Activated T-cell treated with anti-CD3 and anti-CD28 coated beads for 48 hours (primary cell): Measurements from ENCODE around the gene RCHY1.
"Not testable (repeated sequence)": the region's sequence is repeated elsewhere in the genome, so short reads cannot be mapped to it uniquely, and the experiment has no call there.

ENCODE experiments used
- DNase-seq: peaks from one replicate; pipeline ENCODE4 v3.0.0-alpha.2; 2020; ENCODE audit warnings: low read depth

The RCHY1 gene

DNA sequence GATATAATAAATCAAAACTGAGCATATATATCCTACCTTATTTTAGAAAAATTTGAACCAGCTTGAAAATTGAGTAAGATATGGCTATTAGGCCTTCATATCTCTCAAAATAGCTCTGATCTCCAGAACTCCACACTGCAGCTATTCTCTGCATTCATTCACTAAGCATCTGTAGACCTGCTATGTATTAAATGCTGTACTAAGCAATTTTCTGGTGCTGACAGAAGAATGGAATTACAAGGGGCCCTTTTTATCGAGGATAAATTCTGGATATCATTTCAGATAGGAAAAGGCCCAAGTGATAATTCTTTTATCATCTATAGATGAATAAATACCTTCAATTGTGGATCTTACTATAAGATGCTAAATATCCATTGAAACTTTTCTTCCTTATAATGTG is 1.9 kb upstream of the RCHY1 start:
- DNase-seq, result no peak

DNA sequence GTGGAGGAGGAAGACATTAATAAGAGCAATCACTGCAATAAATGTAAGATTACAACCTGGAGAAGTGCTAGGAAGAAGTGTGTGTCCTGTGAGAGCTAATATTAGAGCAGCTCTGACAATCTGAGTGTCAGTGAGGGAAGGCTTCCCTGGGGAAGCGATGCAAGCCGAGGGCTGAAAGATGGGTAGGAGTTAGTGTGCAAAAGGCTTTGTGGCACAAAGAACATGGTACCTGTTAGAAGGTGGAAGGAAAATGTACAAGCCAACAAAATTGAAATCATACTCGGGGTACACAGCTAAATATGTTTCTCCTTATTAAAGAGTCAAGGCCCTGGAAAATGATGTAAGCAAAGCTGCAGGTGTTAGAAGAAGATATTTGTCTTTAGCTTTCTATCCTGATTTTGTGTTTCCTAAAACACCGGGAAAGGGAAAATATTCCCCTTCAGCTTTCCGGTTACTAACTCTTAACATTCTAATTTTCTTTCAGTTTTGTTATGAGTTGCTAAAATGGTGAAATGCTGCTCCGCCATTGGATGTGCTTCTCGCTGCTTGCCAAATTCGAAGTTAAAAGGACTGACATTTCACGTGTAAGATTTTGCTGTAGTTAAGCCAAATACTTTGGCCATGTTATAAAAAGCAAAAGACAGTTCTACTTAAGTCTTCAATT is 878 bp upstream of the RCHY1 start:
- DNase-seq, result no peak

DNA sequence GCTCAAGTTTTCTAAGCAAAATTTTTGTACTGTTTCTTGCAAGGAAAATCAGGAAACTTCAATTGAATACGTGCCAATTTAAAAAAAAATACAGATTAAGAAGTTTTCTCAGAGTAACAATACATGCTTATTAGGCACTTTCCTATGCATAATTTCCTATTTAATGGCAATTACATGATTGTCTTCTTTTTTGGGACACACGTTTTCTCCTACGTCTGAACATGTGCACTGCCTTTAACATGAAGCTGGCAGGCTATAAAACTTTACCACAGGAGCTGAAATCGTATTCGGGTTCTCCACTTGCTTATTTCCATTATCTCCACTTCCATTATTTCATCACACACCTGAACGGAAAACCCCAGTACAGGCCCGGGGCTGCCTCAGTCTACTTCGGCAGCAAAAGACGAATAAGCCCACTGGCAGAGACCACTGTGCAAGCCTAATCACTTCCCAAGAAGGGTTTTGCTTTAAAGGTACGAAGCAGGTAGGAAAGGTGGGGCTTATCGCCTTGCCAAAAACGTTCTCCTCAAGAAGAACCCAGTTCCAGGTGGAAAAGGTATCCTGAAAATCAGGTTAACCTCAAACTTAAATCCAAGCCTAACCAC is 575 bp downstream of the RCHY1 start:
- DNase-seq, result no peak

- DNase-seq, result no peak
Observed at GRCh38 chr4:75512386-75513211, 1.6 kb downstream of the RCHY1 start.

DNA sequence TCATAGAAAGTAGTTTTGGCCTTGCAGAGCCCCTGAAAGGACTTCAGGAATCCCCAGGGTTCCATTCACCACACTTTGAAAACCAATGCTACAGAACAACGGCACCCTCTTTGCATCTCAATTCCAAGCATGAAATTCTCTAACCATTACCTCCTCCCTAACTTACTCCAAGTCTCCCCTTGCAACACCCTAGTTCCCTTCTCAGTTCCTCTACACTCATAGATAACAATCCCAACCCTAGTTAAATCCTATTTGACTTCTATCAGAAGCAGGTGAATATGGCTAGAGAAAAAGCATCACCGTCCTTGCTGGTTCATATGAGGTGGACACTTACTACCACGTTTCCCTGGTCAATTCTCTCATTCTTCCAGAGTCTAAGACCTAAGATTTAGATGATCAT is 2.4 kb downstream of the RCHY1 start:
- DNase-seq, result no peak

DNA sequence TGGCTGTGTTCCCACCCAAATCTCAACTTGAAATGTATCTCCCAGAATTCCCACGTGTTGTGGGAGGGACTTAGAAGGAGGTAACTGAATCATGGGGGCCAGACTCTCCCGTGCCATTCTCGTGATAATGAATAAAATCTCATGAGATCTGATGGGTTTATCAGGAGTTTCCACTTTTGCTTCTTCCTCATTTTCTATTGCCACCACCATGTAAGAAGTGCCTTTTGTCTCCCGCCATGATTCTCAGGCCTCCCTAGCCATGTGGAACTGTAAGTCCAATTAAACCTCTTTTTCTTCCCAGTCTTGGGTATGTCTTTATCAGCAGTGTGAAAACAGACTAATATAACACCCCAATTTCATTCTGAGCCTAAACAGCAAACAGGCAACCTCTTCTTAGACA is 4.6 kb downstream of the RCHY1 start:
- not testable (repeated sequence) for DNase-seq

GRCh38 chr4:75505630-75506029 is 8.6 kb downstream of the RCHY1 start:
- DNase-seq, result no peak

GRCh38 chr4:75502671-75503070 is 11.5 kb downstream of the RCHY1 start:
- DNase-seq, result no peak

GRCh38 chr4:75499900-75500299 is 14.3 kb downstream of the RCHY1 start:
- no peak for DNase-seq

DNA sequence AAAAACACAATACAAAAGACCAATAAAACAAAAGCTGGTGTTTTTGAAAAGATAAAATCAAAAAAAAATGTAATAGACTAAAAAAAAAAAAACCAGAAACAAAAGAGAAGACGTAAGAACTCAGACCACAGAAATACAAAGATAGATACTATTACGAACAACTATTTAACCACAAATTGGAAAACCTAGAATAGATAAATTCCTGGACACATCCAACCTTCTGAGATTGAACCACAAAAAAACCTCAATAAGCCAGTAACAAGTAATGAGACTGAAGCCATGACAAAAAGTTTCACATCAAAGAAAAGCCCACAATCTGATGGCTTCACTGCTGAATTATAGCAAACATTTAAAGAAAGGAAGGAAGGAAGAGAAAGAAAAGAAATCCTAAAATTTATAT is 16.2 kb downstream of the RCHY1 start:
- no peak for DNase-seq

DNA sequence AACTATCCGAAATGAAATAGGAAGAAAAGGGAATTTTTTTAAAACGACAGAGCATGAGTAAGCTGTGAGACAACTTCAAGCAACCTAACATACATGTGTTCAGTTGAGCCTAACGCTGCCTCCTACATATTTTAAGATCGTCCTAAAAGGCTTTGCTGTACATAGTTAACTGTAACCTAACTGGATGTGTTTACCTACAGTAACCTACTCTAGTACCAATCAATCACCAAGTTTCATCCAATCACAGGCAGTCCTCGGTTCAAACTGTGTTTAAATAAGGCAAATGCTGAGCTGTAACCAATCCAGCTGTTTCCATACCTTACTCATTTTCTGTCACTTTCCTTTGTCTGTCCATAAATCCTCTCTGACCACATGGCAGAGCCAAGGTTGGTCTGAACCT is 17.1 kb downstream of the RCHY1 start:
- no peak for DNase-seq

GRCh38 chr4:75496406-75496805 is 17.8 kb downstream of the RCHY1 start:
- no peak for DNase-seq

DNA sequence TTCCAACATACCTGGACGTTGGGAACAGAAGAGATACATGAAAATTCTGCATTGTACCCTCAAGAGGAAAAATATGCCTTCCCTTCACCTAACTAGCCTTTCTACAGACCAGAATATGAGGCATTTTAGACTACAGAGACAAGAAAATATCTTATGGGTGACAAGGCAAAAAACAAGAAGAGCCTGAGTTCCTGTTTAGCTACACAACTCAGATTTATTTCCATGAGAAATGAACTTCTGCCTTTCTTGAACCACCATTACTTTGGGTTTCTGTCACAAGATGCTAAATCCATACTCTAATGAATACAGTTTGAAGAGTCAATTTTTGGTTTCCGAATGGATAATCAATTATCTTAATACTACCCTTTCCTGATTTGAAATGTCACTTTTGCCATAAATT is 18.7 kb downstream of the RCHY1 start:
- no peak for DNase-seq

GRCh38 chr4:75494563-75494962 is 19.6 kb downstream of the RCHY1 start:
- DNase-seq, result no peak

GRCh38 chr4:75490155-75490554 is 24.0 kb downstream of the RCHY1 start:
- no peak for DNase-seq

GRCh38 chr4:75484190-75484589 is 30.0 kb downstream of the RCHY1 start:
- DNase-seq, result no peak

DNA sequence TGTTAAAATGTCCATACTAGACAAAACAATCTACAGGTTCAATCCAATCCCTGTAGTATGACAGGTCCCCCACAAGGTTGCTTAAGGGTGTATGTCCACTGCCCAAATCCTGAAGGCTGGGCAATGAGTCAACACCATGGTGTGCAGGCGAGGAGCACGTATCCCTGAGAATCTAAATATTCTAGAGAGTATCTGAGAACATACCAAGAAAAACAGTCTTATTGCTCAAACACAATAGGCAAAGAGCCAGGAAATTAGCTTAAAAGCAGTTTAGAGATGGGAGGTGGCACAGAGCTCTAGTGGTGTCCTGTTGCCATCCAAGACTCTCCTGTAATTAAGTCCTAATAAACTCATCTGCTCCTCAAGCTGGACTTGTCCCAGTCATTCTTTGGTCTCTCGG is 37.0 kb downstream of the RCHY1 start:
- no peak for DNase-seq

GRCh38 chr4:75470738-75471137 is 43.5 kb downstream of the RCHY1 start:
- DNase-seq, result no peak

DNA sequence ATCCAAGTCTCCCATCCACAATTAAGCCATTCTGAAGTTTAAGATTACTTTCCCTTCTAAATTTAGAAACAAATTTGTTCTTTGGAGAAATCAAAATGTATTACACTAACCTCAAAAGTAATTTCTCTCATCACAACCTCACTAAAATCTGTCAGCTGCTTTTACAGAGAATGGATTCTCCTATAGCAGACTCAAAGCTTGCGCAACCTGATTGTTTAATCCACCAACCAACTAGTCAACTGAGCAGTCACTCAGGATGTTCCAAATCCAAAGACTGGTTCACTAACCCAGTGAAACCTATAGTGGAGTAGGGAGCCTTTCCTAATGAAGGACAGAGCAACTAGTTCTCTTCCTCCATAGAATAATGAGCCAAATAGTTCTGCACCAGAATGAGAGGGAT is 44.3 kb downstream of the RCHY1 start:
- DNase-seq, result no peak

DNA sequence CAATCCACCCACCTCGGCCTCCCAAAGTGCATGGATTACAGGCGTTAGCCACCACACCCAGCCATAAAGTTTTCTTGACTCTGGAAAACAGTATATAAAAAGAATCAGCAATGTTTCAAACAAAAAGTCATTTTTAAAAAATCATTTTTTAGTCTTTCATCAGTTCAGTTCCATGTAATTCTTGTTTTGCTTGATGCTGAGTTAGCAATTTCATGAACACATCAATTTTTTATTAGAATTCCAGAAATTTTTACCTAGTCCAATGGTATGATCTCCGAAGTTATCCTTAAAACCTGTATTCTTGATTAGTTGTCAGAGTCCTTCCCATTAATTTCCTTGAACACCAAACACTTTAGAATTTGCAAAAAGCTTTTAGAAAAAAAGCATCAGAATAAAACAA is 56.8 kb downstream of the RCHY1 start:
- no peak for DNase-seq

GRCh38 chr4:75434105-75434504 is 80.1 kb downstream of the RCHY1 start:
- no peak for DNase-seq

DNA sequence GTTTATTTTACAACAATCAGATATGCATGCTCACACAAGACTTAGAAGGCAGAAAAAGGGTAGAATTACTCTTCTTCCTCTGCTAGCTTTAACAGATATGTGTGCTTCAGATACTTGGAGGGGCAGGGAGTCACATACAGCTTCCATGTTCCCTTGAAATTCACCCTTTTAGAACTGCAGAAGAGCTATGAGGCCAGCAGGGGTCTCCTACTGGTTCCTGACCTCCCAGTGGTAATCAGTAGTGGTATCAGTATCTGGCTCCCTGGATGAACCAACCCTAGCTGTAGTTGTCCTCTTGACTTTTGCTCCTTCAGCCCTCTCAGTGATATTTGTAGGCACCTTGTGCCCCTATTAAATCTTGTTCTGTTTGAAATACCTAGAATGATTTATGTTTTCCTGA is 81.5 kb downstream of the RCHY1 start:
- DNase-seq, result no peak

- no peak for DNase-seq
Observed at GRCh38 chr4:75429208-75429607, 85.0 kb downstream of the RCHY1 start.
